SK-N-SH treated with all-trans-retinoic acid at 6 μM for 48 hours (cell line): ENCODE data around the gene SPECC1.

Experiments
- ARNTL ChIP-seq: fragments of 450-650 bp; formaldehyde crosslinking; IDR thresholded peaks from 2 replicates; pipeline ENCODE4 v1.5.0; 2020; ENCODE audit warnings: low read depth, mild to moderate bottlenecking, moderate library complexity, borderline replicate concordance
- PATZ1 ChIP-seq: fragments of 250-450 bp; sonication (Bioruptor Pico); IDR thresholded peaks from 2 replicates; pipeline ENCODE4 v1.8.0; 2020; ENCODE audit warnings: mild to moderate bottlenecking, moderate library complexity, borderline replicate concordance
- ZNF565 ChIP-seq: fragments of 450-650 bp; formaldehyde crosslinking; conservative IDR thresholded peaks from 2 replicates; pipeline ENCODE4 v1.5.0; 2020; ENCODE audit warnings: low read depth, mild to moderate bottlenecking, moderate library complexity

DNA sequence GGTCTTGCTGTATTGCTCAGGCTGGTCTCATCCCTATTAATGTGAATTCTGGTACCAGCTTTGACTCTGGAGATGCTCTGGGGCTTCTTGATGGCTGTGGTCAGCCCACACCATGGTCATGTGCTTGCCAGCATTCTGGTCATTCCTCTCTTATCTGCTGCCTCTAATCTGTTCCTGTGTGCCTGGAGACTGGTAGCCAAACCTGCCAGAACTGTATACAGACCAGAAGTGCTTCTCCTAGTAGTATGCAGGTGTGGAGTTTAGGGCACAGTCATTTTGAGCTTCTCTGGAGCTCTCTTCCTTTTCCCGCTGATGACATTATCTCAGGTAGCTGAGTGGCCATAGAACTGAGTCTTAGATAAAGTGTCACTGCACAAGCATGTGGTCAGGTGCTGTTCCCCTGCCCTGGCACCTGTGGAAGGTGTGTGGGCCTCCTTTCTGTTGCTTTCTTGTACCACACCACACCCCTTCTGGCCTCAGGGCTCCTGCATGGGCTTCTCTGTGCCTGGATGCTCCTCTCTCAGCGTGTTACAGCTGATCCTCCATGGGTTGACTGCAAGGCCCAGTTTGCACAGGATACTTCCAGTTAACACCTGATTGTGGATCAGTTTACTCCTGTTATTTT lies 162.7 kb downstream of the SPECC1 start:
- TF ChIP-seq PATZ1 (no peak), ZNF565 (CRISPR knock-in tag) (no peak), ARNTL (no peak)
